NCI-H460 (cell line): ENCODE data around the gene PSTPIP1. TPM values are rescaled to one million over a fixed set of nuclear protein-coding genes. Genes with fewer than 3 reads are reported as not detected.

ENCODE experiments used
- DNase-seq: peaks from one replicate; pipeline ENCODE4 v3.0.0-alpha.2; 2016; ENCODE audit warnings: low read depth; ENCODE audit errors: extremely low read depth
- total RNA-seq: library from RNA; depleted of rRNA; stranded (reverse); fragments of >200 nt; shearing (Covaris generic); gene quantifications from 2 replicates; pipeline ENCODE4 v1.2.3, GENCODE V29; 2014

The PSTPIP1 gene
- total RNA-seq, 1 experiment from 2014 or later = not detected

GRCh38 chr15:77038312-77039216 lies 43.6 kb downstream of the PSTPIP1 start:
- no peak for DNase-seq

GRCh38 chr15:77039217-77039533 lies 44.2 kb downstream of the PSTPIP1 start:
- no peak for DNase-seq

GRCh38 chr15:77039848-77040247 lies 44.9 kb downstream of the PSTPIP1 start:
- no peak for DNase-seq

DNA sequence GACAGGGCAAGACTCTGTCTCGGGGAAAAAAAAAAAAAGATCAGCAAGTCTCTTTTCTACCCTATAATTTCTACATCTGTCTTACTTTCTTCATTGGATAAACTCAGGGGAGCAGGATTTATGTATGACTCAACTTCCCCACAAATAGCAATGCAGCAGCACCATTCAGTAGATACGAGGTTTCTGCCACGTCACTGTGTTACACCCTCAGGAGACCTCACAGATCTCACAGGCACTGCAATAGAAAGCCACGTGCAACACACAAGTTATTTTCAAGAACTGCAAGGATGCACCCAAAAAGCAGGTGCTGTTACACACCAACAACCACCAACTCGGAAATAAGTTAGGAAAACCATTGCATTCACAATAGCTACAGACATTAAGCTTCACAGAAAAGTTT lies 45.7 kb downstream of the PSTPIP1 start:
- DNase-seq = no peak

DNA sequence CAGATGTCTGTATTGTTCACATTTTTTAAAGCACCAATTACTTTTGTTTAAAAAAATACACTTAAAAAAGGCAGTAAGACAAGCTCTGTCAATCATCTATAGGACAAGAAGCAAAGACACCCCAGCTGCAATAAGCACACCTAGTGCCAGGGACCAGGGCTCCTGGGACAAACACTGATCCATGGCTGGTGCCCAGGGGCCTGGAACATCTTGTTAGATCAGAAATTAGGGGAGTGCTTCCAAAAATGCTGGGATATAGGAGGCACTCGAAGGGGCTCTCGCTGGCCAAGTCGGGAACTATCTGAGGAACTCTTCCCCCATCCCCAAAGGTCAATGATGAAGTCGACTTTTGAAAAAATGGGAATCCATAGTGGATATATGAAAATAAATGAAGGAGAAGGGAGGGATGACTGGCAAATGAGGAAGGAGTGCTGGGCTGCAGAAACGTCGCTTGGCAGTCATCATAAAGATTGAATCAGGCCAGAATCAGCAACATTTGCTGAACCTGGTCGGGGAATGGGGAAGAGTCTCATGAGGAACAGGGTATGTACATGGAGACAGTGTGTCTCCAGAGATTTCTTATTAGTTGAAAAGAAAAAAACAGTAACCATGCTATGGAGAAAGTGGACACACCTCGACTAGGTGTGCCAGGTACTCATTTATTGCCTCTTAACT lies 47.5 kb downstream of the PSTPIP1 start:
- no peak for DNase-seq

GRCh38 chr15:77042955-77043920 lies 48.3 kb downstream of the PSTPIP1 start:
- no peak for DNase-seq

DNA sequence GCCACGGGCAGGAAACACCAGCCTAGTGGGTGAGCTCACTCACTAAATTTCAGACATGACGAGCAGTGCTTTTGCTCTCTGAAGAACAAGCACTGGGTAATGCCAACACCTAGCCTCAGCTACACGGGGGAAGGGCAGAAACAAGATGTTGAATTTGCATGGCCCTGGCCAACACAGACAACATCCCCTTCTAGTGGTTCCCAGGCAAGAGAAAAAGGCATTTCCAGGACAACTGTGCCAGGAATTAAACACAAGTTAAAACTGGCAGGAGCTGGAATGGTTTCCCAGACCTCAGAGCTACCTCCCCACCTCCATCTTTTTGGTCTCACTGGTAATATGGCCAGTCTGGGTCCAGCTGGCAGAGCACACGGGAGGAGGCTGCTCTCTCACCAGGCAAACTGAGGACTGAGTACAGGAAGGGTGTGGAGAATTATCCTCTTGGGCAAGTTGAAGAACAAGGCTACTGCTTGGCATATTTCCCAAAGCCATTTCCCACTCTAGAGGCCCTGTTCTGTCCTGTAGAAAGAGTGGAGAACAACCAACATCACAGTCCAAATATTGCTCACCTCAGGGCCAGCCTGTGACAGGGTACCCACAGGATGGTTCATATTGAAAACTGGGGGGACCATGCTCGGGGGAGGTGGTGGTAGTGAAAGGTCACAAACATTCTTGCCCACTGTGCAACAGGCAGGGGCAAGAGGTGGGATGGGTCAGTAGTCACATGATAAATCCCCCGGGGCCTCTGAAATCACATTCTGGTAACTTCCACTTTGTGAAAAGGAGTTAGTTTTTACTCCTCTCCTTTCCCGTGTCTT lies 49.5 kb downstream of the PSTPIP1 start:
- no peak for DNase-seq

GRCh38 chr15:77045985-77046384 lies 51.1 kb downstream of the PSTPIP1 start:
- no peak for DNase-seq

DNA sequence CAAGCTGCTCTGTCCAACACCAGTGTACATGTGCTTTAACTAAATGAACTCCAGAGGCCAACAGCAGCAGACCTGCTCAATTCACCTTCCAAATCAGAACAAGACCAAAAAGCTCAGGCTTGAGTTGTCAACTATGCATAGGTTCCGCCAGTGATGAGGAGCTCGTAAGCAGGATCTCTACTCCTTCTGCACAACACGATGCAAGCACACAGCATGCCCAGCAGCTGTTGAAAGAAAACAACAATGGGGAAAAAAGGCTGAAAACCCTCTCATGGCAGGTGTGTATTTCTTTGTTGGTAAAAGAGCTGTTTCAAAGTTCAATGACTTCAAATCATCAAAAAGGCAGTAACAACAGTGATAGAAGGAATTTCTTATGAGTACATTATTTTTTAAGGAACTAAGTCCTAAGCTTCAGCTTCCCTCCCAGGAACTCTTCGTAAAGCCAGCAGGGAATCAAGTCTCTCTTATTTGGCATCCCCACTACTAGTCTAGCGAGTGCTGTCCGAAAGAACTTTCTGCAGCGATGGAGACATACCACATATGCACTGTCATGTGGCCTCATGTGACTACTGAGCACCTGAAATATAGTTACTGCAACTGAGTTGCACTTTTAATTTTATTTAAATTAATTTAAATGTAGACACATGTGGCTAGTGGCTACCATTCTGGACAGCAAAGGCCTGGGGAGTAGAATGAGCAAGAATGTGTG lies 51.9 kb downstream of the PSTPIP1 start:
- no peak for DNase-seq

DNA sequence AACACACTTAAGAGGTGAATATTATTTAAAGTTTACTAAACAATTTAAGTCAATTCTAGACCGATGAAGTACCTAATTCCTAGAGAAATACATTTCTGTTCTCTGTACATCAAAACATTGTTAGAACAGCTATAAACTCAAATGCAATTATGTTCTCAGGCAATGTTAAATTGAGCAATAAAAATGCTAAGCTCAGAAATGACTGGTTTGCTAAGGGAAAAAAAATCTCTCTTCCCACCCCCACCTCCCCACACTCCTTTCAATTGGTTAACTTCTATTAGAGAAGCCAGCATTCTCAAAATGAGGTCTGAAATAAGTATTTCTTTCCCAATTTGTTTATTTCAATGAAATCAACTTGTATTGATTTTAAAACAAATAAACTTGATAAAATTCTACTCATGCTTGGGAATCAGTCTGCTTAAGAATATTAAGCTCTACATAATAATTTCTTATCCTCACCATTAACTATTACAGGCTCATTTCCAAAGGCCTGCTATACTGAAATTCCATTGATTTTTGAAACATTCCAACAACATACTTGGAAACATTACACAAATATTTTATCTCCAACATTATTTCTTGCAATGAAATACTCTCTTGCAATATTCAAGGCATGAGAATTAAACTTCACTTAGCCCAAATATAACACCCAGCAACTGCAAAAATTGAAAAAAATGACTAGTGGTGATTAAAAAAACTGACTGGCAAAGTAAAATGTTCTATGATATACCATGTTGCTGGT lies 53.4 kb downstream of the PSTPIP1 start:
- no peak for DNase-seq

DNA sequence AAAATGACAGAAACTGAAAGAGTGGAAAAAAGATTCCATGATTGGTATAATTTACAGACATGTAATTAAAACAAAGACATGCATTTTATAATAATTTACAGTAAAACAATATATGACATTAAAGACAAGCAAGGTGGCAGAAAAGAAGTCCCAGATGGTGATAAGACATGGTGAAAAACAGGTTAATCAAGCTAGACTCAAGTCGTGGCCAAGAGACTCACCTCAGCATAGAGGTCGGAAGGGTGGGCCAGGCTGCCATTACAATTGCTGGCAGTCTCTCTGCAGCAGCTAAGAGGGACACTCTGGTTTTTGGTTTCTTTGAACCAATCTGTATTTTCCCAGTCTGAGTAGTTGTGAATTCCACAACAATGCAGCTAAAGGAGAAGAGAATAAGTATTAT lies 57.6 kb downstream of the PSTPIP1 start:
- no peak for DNase-seq

DNA sequence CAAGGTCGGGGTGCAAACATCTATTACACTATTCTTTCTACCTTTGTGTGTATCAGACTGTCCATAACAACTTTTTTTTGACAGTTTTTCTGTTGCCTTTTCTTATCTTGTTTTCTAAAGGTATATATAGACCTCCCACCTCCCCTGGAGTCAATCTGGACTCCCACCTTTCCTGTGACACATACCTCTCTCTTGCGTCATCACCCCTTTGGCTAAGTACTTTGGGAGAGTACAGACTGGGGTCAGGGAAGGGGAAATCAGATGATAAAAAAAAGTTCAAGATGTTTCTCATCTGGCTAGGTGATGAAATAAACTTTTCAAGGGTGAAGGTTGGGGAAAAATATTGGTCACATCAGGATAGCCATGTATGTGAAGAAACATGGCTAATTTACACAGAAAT lies 58.8 kb downstream of the PSTPIP1 start:
- DNase-seq = no peak

GRCh38 chr15:77057072-77057471 lies 62.1 kb downstream of the PSTPIP1 start:
- DNase-seq = no peak

GRCh38 chr15:77057685-77058084 lies 62.8 kb downstream of the PSTPIP1 start:
- DNase-seq = no peak

DNA sequence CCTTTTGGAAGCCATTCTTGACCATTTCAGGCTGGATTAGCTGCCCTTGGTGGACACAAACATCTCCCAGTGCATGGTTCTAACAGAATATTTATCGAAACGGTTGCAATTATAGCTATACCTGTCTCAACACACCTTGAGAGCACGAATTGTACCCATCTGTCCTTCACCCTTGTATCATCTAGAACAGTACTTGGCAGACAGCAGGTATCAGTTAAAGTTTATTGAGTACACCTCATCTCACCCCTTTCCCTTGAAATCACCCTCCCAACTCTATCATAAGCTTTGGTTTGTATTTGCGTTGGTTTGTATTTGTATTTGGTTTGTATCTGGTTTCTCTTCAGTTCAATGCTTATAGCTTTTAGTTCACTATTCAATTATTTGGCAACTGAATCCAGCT lies 63.5 kb downstream of the PSTPIP1 start:
- DNase-seq = no peak

- no peak for DNase-seq
Measured at GRCh38 chr15:77059786-77060361, 64.9 kb downstream of the PSTPIP1 start.

GRCh38 chr15:77060546-77060945 lies 65.6 kb downstream of the PSTPIP1 start:
- no peak for DNase-seq

GRCh38 chr15:77063249-77063648 lies 68.3 kb downstream of the PSTPIP1 start:
- DNase-seq = no peak

DNA sequence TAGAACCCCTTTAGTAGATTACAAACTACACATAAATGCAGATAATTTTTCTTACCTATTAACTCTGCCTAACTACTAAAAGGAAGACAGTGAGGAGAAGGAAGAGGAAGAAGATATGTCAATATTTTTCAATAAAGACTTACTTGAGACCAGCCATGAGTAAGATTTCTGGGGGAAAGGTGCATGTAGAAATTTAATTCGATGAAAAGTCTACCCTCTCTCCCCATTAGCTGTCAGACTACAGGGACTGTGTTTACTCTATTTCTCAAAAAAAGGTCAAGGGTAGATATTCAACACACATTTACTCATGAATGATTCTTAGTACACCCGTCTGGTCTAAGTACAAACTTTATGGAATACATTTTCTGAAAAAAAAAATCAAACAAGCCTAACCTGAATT lies 69.1 kb downstream of the PSTPIP1 start:
- DNase-seq = no peak
